ENCODE results near the gene PHLDA3. TPM values are rescaled to one million over a fixed set of nuclear protein-coding genes. Genes with fewer than 3 reads are reported as not detected.

The PHLDA3 gene
- total RNA-seq, 4 donors from 2014 or later, result 7.4 to 91.8 (median 62.7) TPM

GRCh38 chr1:201470581-201470980, 1.6 kb upstream of the PHLDA3 start:
- intact Hi-C loops (cut with DNase I; ENCODE audit: low total_unique reads), result no loop called here
- no peak overlapping the region for H3K27ac ChIP-seq
- no peak for ATAC-seq
- H3K9me3 ChIP-seq, result no peaks in the 10 kb centered on the region
- in situ Hi-C loops (cut with MboI; ENCODE audit: low sequenced_read_pairs in 4 of 4), result no loop called here
- H3K4me1 ChIP-seq, result peaks cover 26 to 39% of the 10 kb centered on the region in 2 donors
- TF ChIP-seq CTCF (IDR thresholded peaks at IDR 0.05 in 4 of 5, conservative IDR thresholded peaks at IDR 0.05 in 1 of 5) (no peak), POLR2A (IDR thresholded peaks at IDR 0.05) (no peak)
- no peak for DNase-seq
- peaks cover 0 to 4% of the 10 kb centered on the region in 2 donors for H3K36me3 ChIP-seq
- no peaks in the 10 kb centered on the region for H3K27me3 ChIP-seq
- no peak overlapping the region for H3K4me3 ChIP-seq

- no peaks in the 10 kb centered on the region for H3K27me3 ChIP-seq
- in situ Hi-C loops (cut with MboI; ENCODE audit: low sequenced_read_pairs in 4 of 4) (no loop called here), intact Hi-C loops (cut with DNase I; ENCODE audit: low total_unique reads) (loop anchor here (1.0 to 10.0 kb wide), 2 partner anchors 8 to 415 kb away; partner anchors contain the start of gene SHISA4)
- no peak for TF ChIP-seq CTCF (IDR thresholded peaks at IDR 0.05 in 4 of 5, conservative IDR thresholded peaks at IDR 0.05 in 1 of 5)
- ATAC-seq, result peak in 1 of 2 donors; percentile 2
- peaks cover 26 to 42% of the 10 kb centered on the region in 2 donors for H3K4me1 ChIP-seq
- H3K27ac ChIP-seq, result peak overlapping the region; percentile 92 to 100 (median 100)
- no peaks in the 10 kb centered on the region for H3K9me3 ChIP-seq
- H3K36me3 ChIP-seq, result peaks cover 0 to 14% of the 10 kb centered on the region in 2 donors
- H3K4me3 ChIP-seq, result peak overlapping the region; percentile 58 to 77 (median 74)
- no peak for DNase-seq
These were observed 672 bp upstream of the PHLDA3 start for GRCh38 chr1:201469645-201470074.

- Histone ChIP-seq H3K27ac (peak overlapping the region; percentile 92 to 100 (median 100)), H3K9me3 (no peaks in the 10 kb centered on the region), H3K4me3 (peak overlapping the region; percentile 58 to 77 (median 74)), H3K27me3 (no peaks in the 10 kb centered on the region), H3K4me1 (peaks cover 28 to 42% of the 10 kb centered on the region in 2 donors), H3K36me3 (peaks cover 0 to 19% of the 10 kb centered on the region in 2 donors)
- DNase-seq, result no peak
- intact Hi-C loops (cut with DNase I; ENCODE audit: low total_unique reads), result loop anchor here (10.0 kb wide), 1 partner anchor 416 kb away; the partner anchor contains the start of gene SHISA4
- TF ChIP-seq POLR2A (IDR thresholded peaks at IDR 0.05), result no peak
- TF ChIP-seq CTCF (IDR thresholded peaks at IDR 0.05 in 4 of 5, conservative IDR thresholded peaks at IDR 0.05 in 1 of 5), result no peak
- in situ Hi-C loops (cut with MboI; ENCODE audit: low sequenced_read_pairs in 4 of 4), result no loop called here
- ATAC-seq, result peak; percentile 31
These were observed 516 bp downstream of the PHLDA3 start for GRCh38 chr1:201468501-201468843.

GRCh38 chr1:201466492-201466891, 2.5 kb downstream of the PHLDA3 start:
- no peaks in the 10 kb centered on the region for H3K9me3 ChIP-seq
- H3K36me3 ChIP-seq, result peaks cover 0 to 19% of the 10 kb centered on the region in 2 donors
- in situ Hi-C loops (cut with MboI; ENCODE audit: low sequenced_read_pairs in 4 of 4) (no loop called here), intact Hi-C loops (cut with DNase I; ENCODE audit: low total_unique reads) (loop anchor here (10.0 kb wide), 1 partner anchor 418 kb away; the partner anchor contains the start of gene SHISA4)
- ATAC-seq, result no peak
- no peaks in the 10 kb centered on the region for H3K27me3 ChIP-seq
- DNase-seq, result peak in 1 of 2 donors; percentile 56
- TF ChIP-seq POLR2A (IDR thresholded peaks at IDR 0.05) (no peak), CTCF (IDR thresholded peaks at IDR 0.05 in 4 of 5, conservative IDR thresholded peaks at IDR 0.05 in 1 of 5) (no peak)
- H3K4me1 ChIP-seq, result peaks cover 45 to 61% of the 10 kb centered on the region in 2 donors
- peak overlapping the region; percentile 12 to 77 (median 64) for H3K4me3 ChIP-seq
- H3K27ac ChIP-seq, result peak overlapping the region; percentile 92 to 100 (median 100)
